GM18498 (cell line): Measurements from ENCODE around the gene CRYBB2.
"Not testable (repeated sequence)": the region's sequence is repeated elsewhere in the genome, so short reads cannot be mapped to it uniquely, and the experiment has no call there.

ENCODE experiments used
- ATAC-seq: cut with Tn5 transposase; IDR thresholded peaks from one replicate; pipeline ENCODE4 v1.9.1; 2021; ENCODE audit warnings: mild to moderate bottlenecking, moderate library complexity; ENCODE audit not compliant: unreplicated experiment

CRYBB2 gene

DNA sequence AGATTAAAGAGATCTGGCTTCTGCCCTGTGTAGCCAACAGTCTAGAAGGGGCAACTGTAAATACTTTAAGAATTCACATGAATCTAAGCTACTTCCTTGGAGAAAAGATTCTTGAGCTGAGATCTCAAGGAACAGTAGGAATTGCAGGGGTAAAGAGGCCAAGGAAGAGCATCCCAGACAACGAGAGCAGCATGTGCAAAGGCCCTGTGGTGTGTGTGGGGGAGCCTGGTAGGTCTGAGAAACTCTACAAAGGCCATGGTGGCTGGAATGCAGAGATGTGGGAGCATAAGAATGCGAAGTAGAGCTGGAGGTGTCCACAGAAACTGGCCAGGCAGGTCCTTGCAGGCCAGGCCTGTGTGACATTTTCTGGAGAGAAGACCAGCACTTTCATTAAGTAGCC, 11.3 kb downstream of the CRYBB2 start:
- ATAC-seq = not testable (repeated sequence)

DNA sequence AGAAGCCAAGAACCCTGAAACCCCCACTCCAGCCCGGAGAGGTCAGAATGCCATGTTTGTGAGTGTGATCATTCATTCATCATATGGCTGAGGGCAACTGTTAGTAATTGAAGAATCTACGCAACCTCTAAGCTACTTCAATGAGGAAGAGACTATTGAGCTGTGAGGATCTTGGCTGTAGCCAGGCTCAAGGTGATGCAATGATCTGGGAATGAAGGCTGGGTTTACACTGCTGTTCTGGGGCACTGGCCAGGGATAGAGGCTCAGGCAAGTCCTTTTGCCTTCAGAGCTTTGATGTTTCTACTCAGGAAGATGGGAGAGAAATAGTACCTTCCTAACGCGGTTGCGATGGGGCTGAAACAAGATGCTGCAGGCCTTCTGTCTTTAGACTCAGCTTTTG, 12.9 kb downstream of the CRYBB2 start:
- ATAC-seq = no peak

DNA sequence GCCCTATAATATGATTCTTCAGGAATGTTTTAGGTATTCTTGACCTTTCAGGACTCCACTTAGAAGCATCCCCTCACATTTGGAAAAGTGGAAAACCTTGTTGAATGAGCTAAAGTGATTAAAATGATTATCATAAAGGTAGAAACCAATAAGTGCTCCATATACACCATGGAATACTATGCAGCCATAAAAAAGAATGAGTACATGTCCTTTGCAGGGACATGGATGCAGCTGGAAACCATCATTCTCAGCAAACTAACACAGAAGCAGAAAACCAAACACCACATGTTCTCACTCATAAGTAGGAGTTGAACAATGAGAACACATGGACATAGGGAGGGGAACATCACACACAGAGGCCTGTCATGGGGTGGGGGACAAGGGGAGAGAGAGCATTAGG, 14.3 kb downstream of the CRYBB2 start:
- not testable (repeated sequence) for ATAC-seq

DNA sequence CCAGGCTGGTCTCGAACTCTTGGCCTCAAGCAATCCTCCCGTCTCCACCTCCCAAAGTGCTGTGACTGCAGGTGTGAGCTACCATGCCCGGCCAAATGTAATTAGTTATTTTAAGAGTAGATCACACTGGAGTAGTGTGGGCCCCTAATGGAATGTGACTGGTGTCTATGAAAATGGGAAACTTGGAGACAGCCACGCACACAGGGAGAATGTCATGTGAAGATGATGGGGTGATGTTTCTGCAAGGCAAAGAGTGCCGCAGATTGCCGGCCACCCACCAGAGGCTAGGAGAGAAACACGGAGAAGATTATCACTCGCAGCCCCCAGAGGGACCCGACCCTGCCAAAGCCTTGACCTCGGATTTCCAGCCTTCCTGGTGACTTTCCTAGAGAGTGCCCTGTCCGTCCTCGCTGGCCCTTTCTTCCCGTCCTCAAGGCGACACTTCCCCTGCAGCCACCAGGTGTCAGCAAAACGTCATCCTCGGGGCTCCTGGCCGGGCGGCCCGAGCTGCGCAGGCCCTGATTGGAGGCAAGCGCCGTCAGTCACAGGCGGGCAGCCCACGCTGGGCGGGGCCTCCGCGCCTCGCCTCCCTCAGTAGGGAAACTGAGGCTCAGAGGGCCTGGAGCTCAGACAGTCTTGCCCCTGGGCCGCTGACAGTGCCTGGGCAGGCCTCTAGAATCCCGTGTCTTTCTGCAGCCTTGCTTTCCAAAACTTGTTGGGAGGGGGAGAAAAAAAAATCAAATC, 16.3 kb downstream of the CRYBB2 start:
- ATAC-seq = peak; percentile 76

DNA sequence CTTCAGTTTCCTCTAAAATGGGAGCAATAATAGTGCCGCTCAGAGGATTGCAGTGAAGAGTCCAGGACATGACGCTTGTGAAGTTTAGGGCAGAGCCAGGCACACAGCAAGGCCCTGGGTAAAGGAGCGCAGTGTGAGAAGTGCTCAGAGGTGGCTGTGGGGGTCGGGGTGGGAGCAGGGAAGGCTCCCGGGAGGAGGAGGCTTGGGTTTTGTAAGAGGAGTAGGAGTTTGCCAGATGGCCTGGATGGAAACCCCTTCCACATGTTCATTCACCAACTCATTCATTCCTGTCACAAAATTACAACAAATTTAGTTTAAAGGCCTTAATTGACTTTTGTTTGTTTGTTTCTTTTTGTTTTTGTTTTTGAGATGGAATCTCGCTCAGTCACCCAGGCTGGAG, 17.0 kb downstream of the CRYBB2 start:
- no peak for ATAC-seq

DNA sequence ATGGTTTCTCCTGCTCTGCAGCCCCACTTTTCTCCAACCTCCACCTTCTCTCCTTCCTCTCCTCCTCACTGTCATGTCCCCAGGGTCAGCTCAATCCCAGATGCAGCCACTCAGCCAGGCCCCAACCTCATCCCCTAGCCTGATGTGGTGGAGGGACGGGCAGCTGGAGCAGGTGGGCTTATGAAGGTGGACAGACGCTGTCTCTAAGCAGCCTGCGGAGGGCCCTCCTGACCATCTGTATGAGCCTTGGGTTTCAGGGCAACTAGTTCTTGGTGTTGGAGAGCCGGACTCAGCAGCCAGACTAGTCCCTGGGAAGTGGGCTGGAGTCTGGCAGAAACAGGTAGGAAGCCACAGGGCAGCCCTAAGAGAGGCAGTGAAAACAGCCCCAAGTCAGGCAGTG, 18.1 kb downstream of the CRYBB2 start:
- no peak for ATAC-seq

DNA sequence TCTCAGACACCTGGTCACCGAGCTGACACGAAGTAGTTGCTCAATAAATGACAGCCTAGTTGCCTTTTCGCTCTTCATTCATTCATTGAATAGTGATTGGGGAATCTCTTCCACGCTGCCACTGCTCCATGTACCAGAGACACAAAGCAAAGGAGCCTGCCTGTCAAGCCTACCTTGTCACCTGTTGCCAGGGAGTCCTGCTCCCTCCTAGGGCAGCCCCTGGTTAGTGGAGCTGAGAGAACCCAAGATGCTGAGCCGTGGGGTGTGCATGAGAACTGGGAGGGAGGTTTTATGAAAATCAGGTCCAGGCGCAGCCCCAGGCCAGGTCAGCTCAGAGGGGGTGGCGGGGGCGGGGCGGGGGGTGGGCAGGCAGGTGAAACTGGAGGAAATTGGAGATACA, 18.6 kb downstream of the CRYBB2 start:
- not testable (repeated sequence) for ATAC-seq

DNA sequence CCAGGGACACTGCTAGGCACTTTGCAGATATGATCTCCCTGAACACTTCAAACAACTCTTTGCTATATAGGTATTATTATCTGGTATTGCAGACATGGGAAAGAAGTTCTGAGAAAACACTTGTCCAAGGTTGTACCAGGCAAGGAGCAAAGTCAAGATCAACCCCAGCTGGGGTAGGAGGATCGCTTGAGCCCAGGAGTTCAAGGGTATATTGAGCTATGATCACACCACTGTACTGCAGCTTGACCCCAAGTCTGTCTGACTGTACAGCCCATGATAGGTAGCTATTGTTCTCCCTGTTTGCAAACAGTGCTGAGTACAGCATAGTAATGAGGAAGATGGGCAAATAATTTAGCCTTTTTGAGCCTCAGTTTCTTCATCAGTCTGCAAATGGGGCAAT, 35.7 kb downstream of the CRYBB2 start:
- ATAC-seq = not testable (repeated sequence)

DNA sequence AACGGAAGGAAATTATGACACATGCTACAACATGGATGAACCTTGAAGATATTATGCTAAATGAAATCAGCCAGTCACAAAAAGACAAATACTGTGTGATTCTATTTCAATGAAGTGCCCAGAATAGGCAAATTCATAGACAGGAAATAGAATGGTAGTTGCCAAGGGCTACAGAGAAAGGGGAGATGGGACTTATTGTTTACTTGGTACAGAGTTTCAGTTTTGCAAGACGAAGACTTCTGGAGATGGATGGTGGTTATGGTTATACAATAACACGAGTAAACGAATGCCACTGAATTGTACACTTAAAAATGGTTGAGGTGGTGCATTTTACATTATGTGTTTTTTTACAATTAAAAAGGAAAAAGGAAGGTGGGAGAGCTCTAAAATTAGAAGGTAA, 48.1 kb downstream of the CRYBB2 start:
- ATAC-seq = not testable (repeated sequence)

DNA sequence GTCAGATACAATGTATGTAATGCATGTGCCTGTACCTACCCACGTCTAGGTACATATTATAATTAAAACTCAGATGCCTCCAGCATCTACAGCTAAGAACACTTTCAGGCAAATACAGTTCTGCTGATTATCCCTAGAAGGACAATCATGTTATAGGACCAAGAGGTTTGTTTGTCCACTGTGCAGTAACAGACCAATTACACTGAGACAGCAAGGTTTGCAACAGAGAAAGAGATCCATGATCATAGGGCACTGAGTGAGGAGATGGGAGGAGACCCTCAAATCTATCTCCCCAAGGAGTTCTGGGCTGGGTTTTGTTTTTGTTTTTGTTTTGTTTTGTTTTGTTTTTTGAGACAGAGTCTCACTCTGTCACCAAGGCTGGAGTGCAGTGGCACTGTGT, 49.5 kb downstream of the CRYBB2 start:
- ATAC-seq = not testable (repeated sequence)

DNA sequence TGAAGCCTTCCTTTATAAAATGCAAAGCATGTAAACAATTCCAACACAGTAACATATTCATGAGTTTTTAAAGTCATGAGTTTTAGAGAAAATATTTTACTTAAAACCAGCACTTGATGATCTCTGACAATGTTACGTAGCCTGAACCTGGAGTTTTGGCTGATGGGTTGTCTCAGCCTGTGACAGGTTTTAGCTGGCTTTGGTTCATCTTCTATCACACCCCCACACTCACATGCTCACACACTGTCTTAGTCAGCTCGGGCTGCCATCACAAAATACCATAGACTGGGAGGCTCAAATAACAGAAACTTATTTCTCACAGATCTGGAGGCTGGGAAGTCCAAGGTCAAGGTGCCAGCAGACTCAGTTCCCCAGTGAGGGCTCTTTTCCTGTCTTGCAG, 50.6 kb downstream of the CRYBB2 start:
- not testable (repeated sequence) for ATAC-seq

DNA sequence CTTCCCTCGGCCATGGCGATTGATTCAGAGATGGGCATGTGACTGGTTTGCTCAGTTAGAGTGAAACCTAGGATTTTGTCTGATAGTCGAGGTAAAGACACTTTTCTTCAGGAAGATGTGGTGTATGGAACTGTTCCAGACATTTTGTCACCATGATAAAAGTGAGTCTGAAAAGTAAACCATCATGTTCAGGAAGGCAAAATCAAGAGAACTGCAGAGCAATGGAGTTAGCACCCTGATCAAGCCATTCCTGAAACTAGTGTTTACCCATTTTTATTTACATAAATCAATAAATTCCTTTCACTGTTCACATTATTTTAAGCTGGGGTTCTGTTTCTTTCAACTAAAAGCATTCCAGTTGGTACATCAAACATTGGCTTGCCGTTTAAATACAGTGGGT, 53.8 kb downstream of the CRYBB2 start:
- not testable (repeated sequence) for ATAC-seq

DNA sequence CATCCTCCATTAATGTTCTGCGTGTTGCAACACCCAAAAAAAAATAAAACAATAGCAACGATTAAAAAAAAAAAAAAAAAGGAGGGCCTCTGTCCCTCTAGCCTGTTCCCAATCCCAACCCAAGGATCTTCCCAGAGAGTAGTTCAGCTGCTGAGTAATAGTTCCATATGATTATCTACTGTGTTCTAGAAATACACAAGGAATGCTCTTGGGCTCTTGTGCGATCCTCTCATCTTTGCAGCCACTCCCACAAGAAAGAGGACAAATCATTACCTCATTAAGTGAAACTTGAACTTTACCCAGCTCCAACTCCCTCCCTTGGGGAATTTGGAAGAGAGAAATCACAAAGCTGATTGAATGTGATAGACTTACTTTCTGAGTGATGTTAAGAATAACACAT, 54.5 kb downstream of the CRYBB2 start:
- not testable (repeated sequence) for ATAC-seq

DNA sequence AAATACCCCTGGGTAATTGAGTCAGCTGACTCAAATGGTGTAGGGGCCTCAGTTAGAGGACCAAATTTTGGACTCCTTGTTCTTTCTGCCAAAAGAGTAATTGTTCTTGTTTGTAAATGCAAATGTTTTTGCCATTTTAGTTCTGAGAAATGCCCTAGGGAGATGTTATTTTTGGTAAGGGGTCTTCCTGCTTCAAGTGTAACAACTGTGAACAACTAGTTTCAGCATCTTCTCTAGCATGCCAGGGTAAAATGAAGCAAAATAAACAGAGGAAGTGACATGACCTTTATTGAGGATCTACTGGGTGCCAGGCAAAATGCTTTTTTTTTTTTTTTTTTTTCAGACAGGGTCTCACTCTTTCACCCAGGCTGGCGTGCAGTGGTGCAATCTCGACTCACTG, 60.7 kb downstream of the CRYBB2 start:
- ATAC-seq = not testable (repeated sequence)
